ENCODE results near the gene CALML6.

Gene CALML6

GRCh38 chr1:1940123-1940425 is 25.0 kb downstream of the CALML6 start:
- TF ChIP-seq, protein P1, sequence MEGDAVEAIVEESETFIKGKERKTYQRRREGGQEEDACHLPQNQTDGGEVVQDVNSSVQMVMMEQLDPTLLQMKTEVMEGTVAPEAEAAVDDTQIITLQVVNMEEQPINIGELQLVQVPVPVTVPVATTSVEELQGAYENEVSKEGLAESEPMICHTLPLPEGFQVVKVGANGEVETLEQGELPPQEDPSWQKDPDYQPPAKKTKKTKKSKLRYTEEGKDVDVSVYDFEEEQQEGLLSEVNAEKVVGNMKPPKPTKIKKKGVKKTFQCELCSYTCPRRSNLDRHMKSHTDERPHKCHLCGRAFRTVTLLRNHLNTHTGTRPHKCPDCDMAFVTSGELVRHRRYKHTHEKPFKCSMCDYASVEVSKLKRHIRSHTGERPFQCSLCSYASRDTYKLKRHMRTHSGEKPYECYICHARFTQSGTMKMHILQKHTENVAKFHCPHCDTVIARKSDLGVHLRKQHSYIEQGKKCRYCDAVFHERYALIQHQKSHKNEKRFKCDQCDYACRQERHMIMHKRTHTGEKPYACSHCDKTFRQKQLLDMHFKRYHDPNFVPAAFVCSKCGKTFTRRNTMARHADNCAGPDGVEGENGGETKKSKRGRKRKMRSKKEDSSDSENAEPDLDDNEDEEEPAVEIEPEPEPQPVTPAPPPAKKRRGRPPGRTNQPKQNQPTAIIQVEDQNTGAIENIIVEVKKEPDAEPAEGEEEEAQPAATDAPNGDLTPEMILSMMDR (IDR thresholded peaks at IDR 0.05; ENCODE audit: insufficient read depth, low read length, poor library complexity, severe bottlenecking), result no peak
- DNase-seq (ENCODE audit: extremely low read depth, insufficient read length), result no peak
- no peak overlapping the region for H3K4me3 ChIP-seq (replicated peaks; ENCODE audit: low read depth, low read length)
- H3K27me3 ChIP-seq (replicated peaks; ENCODE audit: control insufficient read depth, insufficient read depth, low read length), result no peaks in the 10 kb centered on the region
- no peaks in the 10 kb centered on the region for H3K36me3 ChIP-seq (ENCODE audit: control insufficient read depth, insufficient read depth, low read length)

GRCh38 chr1:1941211-1941841 is 26.3 kb downstream of the CALML6 start:
- no peaks in the 10 kb centered on the region for H3K27me3 ChIP-seq (replicated peaks; ENCODE audit: control insufficient read depth, insufficient read depth, low read length)
- TF ChIP-seq, protein P1 (IDR thresholded peaks at IDR 0.05; ENCODE audit: insufficient read depth, low read length, poor library complexity, severe bottlenecking), result no peak

GRCh38 chr1:1941868-1942752 is 27.1 kb downstream of the CALML6 start:
- DNase-seq (ENCODE audit: extremely low read depth, insufficient read length), result no peak
- no peaks in the 10 kb centered on the region for H3K27me3 ChIP-seq (replicated peaks; ENCODE audit: control insufficient read depth, insufficient read depth, low read length)
- TF ChIP-seq, protein P1 (IDR thresholded peaks at IDR 0.05; ENCODE audit: insufficient read depth, low read length, poor library complexity, severe bottlenecking), result no peak
- no peak overlapping the region for H3K4me3 ChIP-seq (replicated peaks; ENCODE audit: low read depth, low read length)
- no peaks in the 10 kb centered on the region for H3K36me3 ChIP-seq (ENCODE audit: control insufficient read depth, insufficient read depth, low read length)

More at GRCh38 chr1:1941211-1941841, 26.3 kb downstream of the CALML6 start:
- H3K4me3 ChIP-seq (replicated peaks; ENCODE audit: low read depth, low read length), result no peak overlapping the region
- H3K36me3 ChIP-seq (ENCODE audit: control insufficient read depth, insufficient read depth, low read length), result no peaks in the 10 kb centered on the region
- DNase-seq (ENCODE audit: extremely low read depth, insufficient read length), result no peak

DNA sequence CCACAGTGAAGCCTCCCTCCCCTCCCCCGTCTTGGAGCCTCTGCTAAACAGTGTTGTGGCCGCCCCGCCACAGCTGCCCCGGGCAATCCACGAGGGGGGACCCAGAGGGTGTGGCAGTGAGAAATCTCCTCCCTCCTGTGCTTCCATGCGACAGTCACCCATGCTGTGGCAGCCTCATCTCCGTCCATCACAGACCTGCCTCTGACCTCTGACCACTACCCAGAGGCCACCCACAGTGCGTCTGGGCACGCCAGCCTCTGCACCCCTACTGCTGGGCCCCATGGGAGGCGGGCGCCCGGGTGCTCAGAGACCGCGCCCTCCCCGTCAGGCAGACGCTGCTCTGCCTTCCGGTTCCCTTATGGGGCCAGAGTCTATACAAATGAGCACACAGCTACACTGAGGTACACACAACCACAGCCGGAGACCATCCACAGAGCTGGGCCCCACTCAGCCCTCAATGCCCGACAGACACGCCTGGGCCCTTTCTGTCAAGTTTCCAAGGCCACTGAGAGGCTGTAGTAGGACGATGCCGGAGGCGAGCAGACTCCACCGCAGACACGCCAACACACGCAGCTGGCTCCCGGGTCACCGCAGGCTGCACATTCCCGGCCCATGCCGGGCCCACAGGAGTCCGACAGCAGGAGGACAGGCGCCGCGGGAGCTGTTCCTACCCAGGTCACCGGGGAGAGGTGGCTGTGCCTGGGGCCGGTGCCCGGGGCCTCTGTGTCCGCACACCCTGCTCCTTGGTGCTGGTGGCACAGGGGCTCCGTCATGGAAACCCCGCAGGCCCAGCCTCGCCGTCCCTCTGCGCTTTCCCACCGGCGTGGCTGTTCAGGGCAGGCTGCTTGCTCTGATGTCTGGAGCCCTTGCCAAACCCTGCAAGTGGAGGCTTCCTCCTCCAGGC is 27.9 kb downstream of the CALML6 start:
- TF ChIP-seq, protein P1 (IDR thresholded peaks at IDR 0.05; ENCODE audit: insufficient read depth, low read length, poor library complexity, severe bottlenecking), result no peak
- H3K4me3 ChIP-seq (replicated peaks; ENCODE audit: low read depth, low read length), result no peak overlapping the region
- no peak for DNase-seq (ENCODE audit: extremely low read depth, insufficient read length)
- H3K36me3 ChIP-seq (ENCODE audit: control insufficient read depth, insufficient read depth, low read length), result no peaks in the 10 kb centered on the region
- no peaks in the 10 kb centered on the region for H3K27me3 ChIP-seq (replicated peaks; ENCODE audit: control insufficient read depth, insufficient read depth, low read length)

DNA sequence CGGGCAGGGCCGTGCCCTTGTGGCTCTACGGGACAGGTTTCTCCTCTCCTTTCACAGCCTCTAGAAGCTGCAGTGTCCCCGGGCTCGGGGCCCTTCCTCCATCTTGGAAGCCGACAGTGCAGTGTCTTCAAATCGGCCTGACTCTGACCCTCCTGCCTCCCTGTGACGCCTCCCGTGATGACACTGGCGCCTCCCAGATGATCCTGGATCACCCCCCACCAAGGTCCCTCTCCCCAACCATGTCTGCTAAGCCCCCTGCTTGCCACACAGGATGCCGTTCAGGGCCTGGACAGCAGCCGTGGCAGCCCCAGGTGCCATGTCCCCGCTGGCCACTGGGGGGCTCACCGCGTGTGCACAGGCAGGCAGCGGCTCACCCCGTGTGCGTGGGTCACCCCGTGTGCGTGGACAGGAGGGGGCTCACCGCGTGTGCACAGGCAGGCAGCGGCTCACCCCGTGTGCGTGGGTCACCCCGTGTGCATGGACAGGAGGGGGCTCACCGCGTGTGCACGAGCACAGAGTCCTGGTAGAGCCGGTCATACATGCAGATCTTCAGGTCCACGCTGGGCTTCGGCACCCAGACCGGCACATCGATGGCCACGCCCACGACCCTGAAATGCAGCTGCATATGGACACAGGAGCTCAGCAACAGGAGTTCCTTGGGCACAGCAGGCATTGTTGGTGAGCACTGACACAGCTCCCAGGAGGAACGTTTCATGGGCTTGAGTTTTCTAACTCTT is 28.9 kb downstream of the CALML6 start:
- no peaks in the 10 kb centered on the region for H3K36me3 ChIP-seq (ENCODE audit: control insufficient read depth, insufficient read depth, low read length)
- H3K27me3 ChIP-seq (replicated peaks; ENCODE audit: control insufficient read depth, insufficient read depth, low read length), result no peaks in the 10 kb centered on the region
- DNase-seq (ENCODE audit: extremely low read depth, insufficient read length), result no peak
- H3K4me3 ChIP-seq (replicated peaks; ENCODE audit: low read depth, low read length), result no peak overlapping the region
- TF ChIP-seq, protein P1 (IDR thresholded peaks at IDR 0.05; ENCODE audit: insufficient read depth, low read length, poor library complexity, severe bottlenecking), result peak; percentile 80
